ENCODE measurements around the gene KCNMA1.

Gene KCNMA1

DNA sequence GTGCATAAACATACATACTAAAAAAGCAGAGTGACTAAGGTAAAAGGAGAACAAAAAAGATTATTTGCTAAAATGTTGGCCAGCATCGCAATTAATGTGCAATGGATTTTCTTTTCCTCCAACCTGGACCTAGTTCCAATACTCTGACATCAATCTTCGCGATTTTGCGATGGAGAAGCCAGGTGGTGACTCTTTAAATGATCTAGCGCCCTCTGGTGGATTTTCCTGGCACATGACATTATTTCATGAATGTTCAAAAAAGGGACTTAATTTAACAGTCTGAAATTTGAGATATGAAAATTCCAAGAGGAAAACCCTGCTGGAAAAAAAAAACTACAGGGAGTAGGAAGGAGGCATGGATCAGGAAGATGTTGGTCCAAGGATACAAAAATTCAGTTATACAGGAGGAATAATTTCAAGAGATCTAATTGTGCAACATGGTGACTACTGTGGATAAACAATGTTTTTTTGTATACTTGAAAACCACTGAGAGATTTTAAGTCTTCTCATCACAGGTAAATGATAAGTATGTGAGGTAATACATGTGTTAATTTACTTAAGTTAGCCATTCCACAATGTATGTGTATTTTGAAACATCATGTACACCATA, 4.3 kb upstream of the KCNMA1 start:
- H3K9ac ChIP-seq (ENCODE audit: low read length in 2 of 2) = no peak overlapping the region
- no peaks in the 10 kb centered on the region for H3K9me3 ChIP-seq (ENCODE audit: control insufficient read depth in 2 of 2, low read length in 2 of 2)
- no peak overlapping the region for H3K27ac ChIP-seq (ENCODE audit: low read length)
- H3K4me3 ChIP-seq (ENCODE audit: low read length in 2 of 2) = no peak overlapping the region
- no peaks in the 10 kb centered on the region for H3K27me3 ChIP-seq (ENCODE audit: control insufficient read depth in 1 of 2, insufficient read depth in 2 of 2, low read length in 2 of 2)
- peaks cover 33% of the 10 kb centered on the region for H3K4me1 ChIP-seq (ENCODE audit: control insufficient read depth, insufficient read depth, low read length)
- H3K36me3 ChIP-seq (ENCODE audit: control insufficient read depth in 2 of 2, insufficient read depth in 2 of 2, low read length in 2 of 2) = no peaks in the 10 kb centered on the region

- Histone ChIP-seq H3K36me3 (ENCODE audit: control insufficient read depth in 2 of 2, insufficient read depth in 2 of 2, low read length in 2 of 2) (no peaks in the 10 kb centered on the region), H3K4me1 (ENCODE audit: control insufficient read depth, insufficient read depth, low read length) (peaks cover 33% of the 10 kb centered on the region), H3K27ac (ENCODE audit: low read length) (no peak overlapping the region), H3K9me3 (ENCODE audit: control insufficient read depth in 2 of 2, low read length in 2 of 2) (no peaks in the 10 kb centered on the region), H3K4me3 (ENCODE audit: low read length in 2 of 2) (no peak overlapping the region), H3K27me3 (ENCODE audit: control insufficient read depth in 1 of 2, insufficient read depth in 2 of 2, low read length in 2 of 2) (no peaks in the 10 kb centered on the region), H3K9ac (ENCODE audit: low read length in 2 of 2) (no peak overlapping the region)
These were observed 3.7 kb upstream of the KCNMA1 start for GRCh38 chr10:77641344-77641743.

GRCh38 chr10:77640167-77640566, 2.6 kb upstream of the KCNMA1 start:
- Histone ChIP-seq H3K27ac (ENCODE audit: low read length) (no peak overlapping the region), H3K9me3 (ENCODE audit: control insufficient read depth in 2 of 2, low read length in 2 of 2) (no peaks in the 10 kb centered on the region), H3K4me3 (ENCODE audit: low read length in 2 of 2) (peak overlapping the region in 1 of 2 donors; percentile 15), H3K27me3 (ENCODE audit: control insufficient read depth in 1 of 2, insufficient read depth in 2 of 2, low read length in 2 of 2) (peaks cover 0 to 2% of the 10 kb centered on the region in 2 donors), H3K4me1 (ENCODE audit: control insufficient read depth, insufficient read depth, low read length) (peaks cover 40% of the 10 kb centered on the region), H3K9ac (ENCODE audit: low read length in 2 of 2) (no peak overlapping the region), H3K36me3 (ENCODE audit: control insufficient read depth in 2 of 2, insufficient read depth in 2 of 2, low read length in 2 of 2) (no peaks in the 10 kb centered on the region)

GRCh38 chr10:77639756-77640155, 2.1 kb upstream of the KCNMA1 start:
- no peaks in the 10 kb centered on the region for H3K9me3 ChIP-seq (ENCODE audit: control insufficient read depth in 2 of 2, low read length in 2 of 2)
- H3K27me3 ChIP-seq (ENCODE audit: control insufficient read depth in 1 of 2, insufficient read depth in 2 of 2, low read length in 2 of 2) = peaks cover 0 to 2% of the 10 kb centered on the region in 2 donors

GRCh38 chr10:77638321-77639101, 903 bp upstream of the KCNMA1 start:
- H3K36me3 ChIP-seq (ENCODE audit: control insufficient read depth in 2 of 2, insufficient read depth in 2 of 2, low read length in 2 of 2) = no peaks in the 10 kb centered on the region
- peaks cover 0 to 2% of the 10 kb centered on the region in 2 donors for H3K27me3 ChIP-seq (ENCODE audit: control insufficient read depth in 1 of 2, insufficient read depth in 2 of 2, low read length in 2 of 2)
- H3K9ac ChIP-seq (ENCODE audit: low read length in 2 of 2) = peak overlapping the region; percentile 29 to 31
- peaks cover 45% of the 10 kb centered on the region for H3K4me1 ChIP-seq (ENCODE audit: control insufficient read depth, insufficient read depth, low read length)
- H3K9me3 ChIP-seq (ENCODE audit: control insufficient read depth in 2 of 2, low read length in 2 of 2) = no peaks in the 10 kb centered on the region
- H3K27ac ChIP-seq (ENCODE audit: low read length) = peak overlapping the region; percentile 46
- peak overlapping the region; percentile 58 to 75 for H3K4me3 ChIP-seq (ENCODE audit: low read length in 2 of 2)

More at GRCh38 chr10:77639756-77640155, 2.1 kb upstream of the KCNMA1 start:
- H3K9ac ChIP-seq (ENCODE audit: low read length in 2 of 2) = no peak overlapping the region
- no peak overlapping the region for H3K27ac ChIP-seq (ENCODE audit: low read length)
- H3K4me3 ChIP-seq (ENCODE audit: low read length in 2 of 2) = no peak overlapping the region
- H3K36me3 ChIP-seq (ENCODE audit: control insufficient read depth in 2 of 2, insufficient read depth in 2 of 2, low read length in 2 of 2) = no peaks in the 10 kb centered on the region
- H3K4me1 ChIP-seq (ENCODE audit: control insufficient read depth, insufficient read depth, low read length) = peaks cover 40% of the 10 kb centered on the region

DNA sequence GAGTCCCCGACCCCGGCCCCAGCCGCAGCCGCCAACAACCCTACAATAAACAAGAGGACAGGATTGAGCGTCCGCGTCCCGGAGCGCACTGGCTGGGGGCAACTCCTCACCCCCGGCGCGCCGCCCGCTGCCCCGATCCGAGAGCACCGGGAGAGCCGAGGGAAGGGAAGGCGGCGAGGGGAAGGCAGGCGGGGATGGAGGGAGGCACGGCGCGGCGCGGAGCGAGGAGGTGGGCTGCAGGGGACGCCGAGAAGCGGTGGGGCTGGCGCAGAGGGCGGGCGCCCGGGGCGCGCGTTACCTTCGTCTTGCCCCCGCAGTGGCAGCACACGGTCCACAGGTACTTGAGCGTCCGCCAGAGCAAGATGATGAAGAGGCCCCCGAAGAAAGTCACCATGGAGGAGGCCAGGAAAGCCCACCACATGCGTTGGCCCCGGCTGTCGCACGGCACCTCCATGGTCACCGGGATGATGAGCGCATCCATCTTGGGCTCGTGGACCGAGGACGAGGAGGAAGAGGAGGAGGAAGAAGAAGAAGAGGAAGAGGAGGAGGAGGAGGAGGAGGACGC, 559 bp downstream of the KCNMA1 start:
- Histone ChIP-seq H3K9ac (ENCODE audit: low read length in 2 of 2) (peak overlapping the region; percentile 66 to 81), H3K36me3 (ENCODE audit: control insufficient read depth in 2 of 2, insufficient read depth in 2 of 2, low read length in 2 of 2) (no peaks in the 10 kb centered on the region), H3K27ac (ENCODE audit: low read length) (peak overlapping the region; percentile 62), H3K4me1 (ENCODE audit: control insufficient read depth, insufficient read depth, low read length) (peaks cover 56% of the 10 kb centered on the region), H3K9me3 (ENCODE audit: control insufficient read depth in 2 of 2, low read length in 2 of 2) (no peaks in the 10 kb centered on the region), H3K27me3 (ENCODE audit: control insufficient read depth in 1 of 2, insufficient read depth in 2 of 2, low read length in 2 of 2) (peaks cover 0 to 2% of the 10 kb centered on the region in 2 donors), H3K4me3 (ENCODE audit: low read length in 2 of 2) (peak overlapping the region; percentile 85 to 90)

- H3K27ac ChIP-seq (ENCODE audit: low read length) = peak overlapping the region; percentile 62
- peak overlapping the region; percentile 76 to 81 for H3K9ac ChIP-seq (ENCODE audit: low read length in 2 of 2)
- peaks cover 56% of the 10 kb centered on the region for H3K4me1 ChIP-seq (ENCODE audit: control insufficient read depth, insufficient read depth, low read length)
- H3K9me3 ChIP-seq (ENCODE audit: control insufficient read depth in 2 of 2, low read length in 2 of 2) = no peaks in the 10 kb centered on the region
- peak overlapping the region; percentile 85 to 90 for H3K4me3 ChIP-seq (ENCODE audit: low read length in 2 of 2)
- H3K27me3 ChIP-seq (ENCODE audit: control insufficient read depth in 1 of 2, insufficient read depth in 2 of 2, low read length in 2 of 2) = peaks cover 0 to 2% of the 10 kb centered on the region in 2 donors
- H3K36me3 ChIP-seq (ENCODE audit: control insufficient read depth in 2 of 2, insufficient read depth in 2 of 2, low read length in 2 of 2) = no peaks in the 10 kb centered on the region
These were observed 1.2 kb downstream of the KCNMA1 start for GRCh38 chr10:77636282-77636966.

DNA sequence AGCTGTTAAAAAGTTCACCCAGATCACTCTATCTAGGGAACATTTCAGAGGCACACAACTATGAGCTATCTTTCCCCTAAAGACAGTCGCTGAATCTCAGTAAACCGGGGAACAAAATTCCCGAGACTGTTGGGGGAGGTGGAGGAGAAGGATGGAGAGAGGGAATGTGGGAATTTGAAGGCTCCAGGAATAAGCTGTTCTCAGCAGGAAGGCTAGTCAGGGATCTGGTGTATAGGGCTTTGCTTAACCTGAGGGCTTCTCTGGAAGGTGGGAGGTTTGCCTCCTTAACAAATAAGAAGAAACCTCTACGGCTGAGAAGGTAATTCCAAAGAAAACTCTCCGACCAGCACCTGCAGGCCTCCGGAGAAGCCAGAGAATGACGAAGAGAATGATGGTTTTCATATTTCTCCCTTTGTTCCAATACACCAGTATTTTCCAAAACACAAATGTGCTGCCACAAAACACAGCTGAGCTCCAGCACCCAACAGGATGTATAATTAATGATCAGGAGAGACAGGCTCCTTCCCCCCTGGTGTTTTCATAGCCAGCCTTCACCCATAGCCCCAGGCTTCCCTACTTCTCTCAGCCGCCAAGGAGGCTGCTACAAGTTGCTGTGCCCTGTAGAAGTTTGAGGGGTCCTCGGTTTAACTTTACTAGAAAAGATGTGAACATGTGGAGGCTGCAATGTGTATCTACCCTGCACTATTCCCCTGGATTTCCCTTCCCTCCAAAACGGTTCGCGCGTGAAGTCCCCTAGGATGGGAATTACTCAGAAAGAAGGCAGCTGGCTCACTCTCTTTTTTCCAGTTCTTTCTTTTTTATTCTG, 2.0 kb downstream of the KCNMA1 start:
- peak overlapping the region; percentile 76 to 81 for H3K9ac ChIP-seq (ENCODE audit: low read length in 2 of 2)
- H3K9me3 ChIP-seq (ENCODE audit: control insufficient read depth in 2 of 2, low read length in 2 of 2) = no peaks in the 10 kb centered on the region
- H3K36me3 ChIP-seq (ENCODE audit: control insufficient read depth in 2 of 2, insufficient read depth in 2 of 2, low read length in 2 of 2) = no peaks in the 10 kb centered on the region
- peak overlapping the region; percentile 85 to 90 for H3K4me3 ChIP-seq (ENCODE audit: low read length in 2 of 2)
- H3K27me3 ChIP-seq (ENCODE audit: control insufficient read depth in 1 of 2, insufficient read depth in 2 of 2, low read length in 2 of 2) = peaks cover 0 to 2% of the 10 kb centered on the region in 2 donors
- peak overlapping the region; percentile 62 for H3K27ac ChIP-seq (ENCODE audit: low read length)
- peaks cover 56% of the 10 kb centered on the region for H3K4me1 ChIP-seq (ENCODE audit: control insufficient read depth, insufficient read depth, low read length)

GRCh38 chr10:77634939-77635338, 2.7 kb downstream of the KCNMA1 start:
- H3K9me3 ChIP-seq (ENCODE audit: control insufficient read depth in 2 of 2, low read length in 2 of 2) = no peaks in the 10 kb centered on the region
- no peaks in the 10 kb centered on the region for H3K36me3 ChIP-seq (ENCODE audit: control insufficient read depth in 2 of 2, insufficient read depth in 2 of 2, low read length in 2 of 2)
- H3K4me3 ChIP-seq (ENCODE audit: low read length in 2 of 2) = peak overlapping the region; percentile 85 to 90
- peak overlapping the region in 1 of 2 donors; percentile 81 for H3K9ac ChIP-seq (ENCODE audit: low read length in 2 of 2)
- no peak overlapping the region for H3K27ac ChIP-seq (ENCODE audit: low read length)
- peaks cover 0 to 2% of the 10 kb centered on the region in 2 donors for H3K27me3 ChIP-seq (ENCODE audit: control insufficient read depth in 1 of 2, insufficient read depth in 2 of 2, low read length in 2 of 2)
- peaks cover 59% of the 10 kb centered on the region for H3K4me1 ChIP-seq (ENCODE audit: control insufficient read depth, insufficient read depth, low read length)

DNA sequence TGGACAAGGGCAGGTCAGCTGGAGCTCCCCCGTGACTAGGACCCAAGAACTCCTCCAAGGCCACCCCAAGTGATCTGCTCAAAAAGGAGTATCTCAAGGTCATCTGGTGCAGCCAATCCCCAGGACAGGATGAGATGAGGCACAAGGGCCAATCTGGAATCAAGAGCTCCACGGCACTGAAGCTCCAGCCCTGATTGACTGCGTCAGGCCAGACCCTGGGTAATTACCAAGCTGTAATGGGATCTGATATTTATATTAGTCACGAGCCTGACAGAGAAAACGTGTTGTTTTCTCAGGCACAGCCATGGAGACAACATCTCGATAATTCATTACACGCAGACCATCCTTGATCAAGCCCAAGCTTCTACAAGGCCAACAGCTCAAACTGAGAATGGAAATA, 4.2 kb downstream of the KCNMA1 start:
- H3K27me3 ChIP-seq (ENCODE audit: control insufficient read depth in 1 of 2, insufficient read depth in 2 of 2, low read length in 2 of 2) = peaks cover 0 to 2% of the 10 kb centered on the region in 2 donors
- no peak overlapping the region for H3K27ac ChIP-seq (ENCODE audit: low read length)
- no peak overlapping the region for H3K9ac ChIP-seq (ENCODE audit: low read length in 2 of 2)
- peaks cover 44% of the 10 kb centered on the region for H3K4me1 ChIP-seq (ENCODE audit: control insufficient read depth, insufficient read depth, low read length)
- H3K9me3 ChIP-seq (ENCODE audit: control insufficient read depth in 2 of 2, low read length in 2 of 2) = no peaks in the 10 kb centered on the region
- H3K4me3 ChIP-seq (ENCODE audit: low read length in 2 of 2) = no peak overlapping the region
- no peaks in the 10 kb centered on the region for H3K36me3 ChIP-seq (ENCODE audit: control insufficient read depth in 2 of 2, insufficient read depth in 2 of 2, low read length in 2 of 2)
